Esophagus muscularis mucosa (tissue), 3 donors: ENCODE data around the gene IL31.

ENCODE experiments used
- POLR2A ChIP-seq: fragments of 450-650 bp; IDR thresholded peaks from one replicate; pipeline ENCODE4 v1.6.1; 2017; ENCODE audit warnings: antibody characterized with exemption, moderate library complexity, mild to moderate bottlenecking, low read depth
- POLR2AphosphoS5 ChIP-seq, 2 donors: sonication (generic); formaldehyde crosslinking; IDR thresholded peaks; one replicate each; pipeline ENCODE4 v1.6.1; 2017; ENCODE audit warnings: antibody characterized with exemption in 2 of 2
- TF ChIP-seq, protein P1 (sequence below), 3 experiments: fragments of 200-600 bp in 2 of 3; fragments of 450-650 bp in 1 of 3; sonication (generic) in 2 of 3; IDR thresholded peaks; one replicate each; pipeline ENCODE4 v1.5.1; 2017 to 2019; ENCODE audit warnings: antibody characterized with exemption in 3 of 3, mild to moderate bottlenecking in 2 of 3, moderate library complexity in 1 of 3

DNA sequence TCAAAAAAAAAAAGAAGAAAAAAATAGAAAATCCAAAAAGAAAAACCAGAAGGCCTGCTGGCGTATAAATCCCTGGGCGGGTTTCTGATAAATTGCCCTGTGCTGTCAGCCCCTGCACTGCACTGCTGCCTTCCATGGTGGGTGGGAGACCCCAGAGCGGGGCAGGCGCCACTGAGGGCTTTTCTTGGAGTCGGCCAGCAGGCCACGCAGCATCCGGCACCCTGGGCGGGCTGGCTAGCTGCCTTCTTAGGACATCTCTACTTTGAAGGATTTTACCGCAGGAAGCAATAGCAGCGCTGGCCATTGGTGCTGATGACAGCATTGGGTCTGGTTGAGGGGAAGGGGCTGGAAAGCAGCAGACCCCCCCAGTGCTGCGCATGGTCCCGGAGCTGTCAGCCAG, 29.1 kb downstream of the IL31 start:
- TF ChIP-seq, protein P1, sequence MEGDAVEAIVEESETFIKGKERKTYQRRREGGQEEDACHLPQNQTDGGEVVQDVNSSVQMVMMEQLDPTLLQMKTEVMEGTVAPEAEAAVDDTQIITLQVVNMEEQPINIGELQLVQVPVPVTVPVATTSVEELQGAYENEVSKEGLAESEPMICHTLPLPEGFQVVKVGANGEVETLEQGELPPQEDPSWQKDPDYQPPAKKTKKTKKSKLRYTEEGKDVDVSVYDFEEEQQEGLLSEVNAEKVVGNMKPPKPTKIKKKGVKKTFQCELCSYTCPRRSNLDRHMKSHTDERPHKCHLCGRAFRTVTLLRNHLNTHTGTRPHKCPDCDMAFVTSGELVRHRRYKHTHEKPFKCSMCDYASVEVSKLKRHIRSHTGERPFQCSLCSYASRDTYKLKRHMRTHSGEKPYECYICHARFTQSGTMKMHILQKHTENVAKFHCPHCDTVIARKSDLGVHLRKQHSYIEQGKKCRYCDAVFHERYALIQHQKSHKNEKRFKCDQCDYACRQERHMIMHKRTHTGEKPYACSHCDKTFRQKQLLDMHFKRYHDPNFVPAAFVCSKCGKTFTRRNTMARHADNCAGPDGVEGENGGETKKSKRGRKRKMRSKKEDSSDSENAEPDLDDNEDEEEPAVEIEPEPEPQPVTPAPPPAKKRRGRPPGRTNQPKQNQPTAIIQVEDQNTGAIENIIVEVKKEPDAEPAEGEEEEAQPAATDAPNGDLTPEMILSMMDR (IDR thresholded peaks at IDR 0.05): no peak
- TF ChIP-seq POLR2A (no peak), POLR2AphosphoS5 (IDR thresholded peaks at IDR 0.05) (no peak)
